NCI-H128 (cell line): Measurements from ENCODE around the gene DGCR2.
"Not testable (repeated sequence)": the region's sequence is repeated elsewhere in the genome, so short reads cannot be mapped to it uniquely, and the experiment has no call there.

Source experiments
- DNase-seq: peaks from one replicate; lab custom pipeline; 2025; ENCODE audit not compliant: unreplicated experiment; lab: John Stamatoyannopoulos, UW

The DGCR2 gene

DNA sequence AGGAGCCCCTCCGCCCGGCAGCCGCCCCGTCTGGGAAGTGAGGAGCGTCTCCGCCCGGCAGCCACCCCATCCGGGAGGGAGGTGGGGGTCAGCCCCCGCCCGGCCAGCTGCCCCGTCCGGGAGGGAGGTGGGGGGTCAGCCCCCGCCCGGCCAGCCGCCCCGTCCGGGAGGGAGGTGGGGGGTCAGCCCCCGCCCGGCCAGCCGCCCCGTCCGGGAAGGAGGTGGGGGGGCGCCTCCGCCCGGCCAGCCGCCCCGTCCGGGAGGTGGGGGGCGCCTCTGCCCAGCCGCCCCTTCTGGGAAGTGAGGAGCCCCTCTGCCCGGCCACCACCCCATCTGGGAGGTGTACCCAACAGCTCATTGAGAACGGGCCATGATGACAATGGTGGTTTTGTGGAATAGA is 37.6 kb downstream of the DGCR2 start:
- DNase-seq: not testable (repeated sequence)

- not testable (repeated sequence) for DNase-seq
These were observed 38.1 kb downstream of the DGCR2 start for GRCh38 chr22:19084126-19084525.

- no peak for DNase-seq
These were observed 39.4 kb downstream of the DGCR2 start for GRCh38 chr22:19082793-19083192.

GRCh38 chr22:19082101-19082500 is 40.1 kb downstream of the DGCR2 start:
- DNase-seq: no peak

GRCh38 chr22:19081351-19081750 is 40.9 kb downstream of the DGCR2 start:
- DNase-seq: no peak

- DNase-seq: no peak
These were observed 41.4 kb downstream of the DGCR2 start for GRCh38 chr22:19080853-19081252.

DNA sequence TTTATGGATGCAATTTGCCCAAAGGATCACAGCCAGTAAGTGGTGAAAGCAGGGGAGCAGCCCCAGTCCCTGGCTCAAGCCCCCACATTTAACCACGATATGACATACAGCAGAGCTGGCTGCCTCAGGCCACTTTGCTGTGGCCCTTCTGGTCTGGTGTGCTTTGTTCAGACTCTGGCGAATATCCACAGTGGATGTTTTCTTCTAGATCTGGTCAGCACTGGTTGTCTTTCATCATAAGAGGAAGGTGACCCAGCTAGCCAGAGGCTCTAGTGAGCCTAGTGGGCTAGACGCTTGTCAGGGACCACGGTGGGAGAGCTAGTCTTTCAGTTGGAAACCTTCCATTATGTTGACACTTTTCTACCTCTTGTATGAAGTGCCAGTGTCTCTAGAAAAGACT is 42.5 kb downstream of the DGCR2 start:
- no peak for DNase-seq

DNA sequence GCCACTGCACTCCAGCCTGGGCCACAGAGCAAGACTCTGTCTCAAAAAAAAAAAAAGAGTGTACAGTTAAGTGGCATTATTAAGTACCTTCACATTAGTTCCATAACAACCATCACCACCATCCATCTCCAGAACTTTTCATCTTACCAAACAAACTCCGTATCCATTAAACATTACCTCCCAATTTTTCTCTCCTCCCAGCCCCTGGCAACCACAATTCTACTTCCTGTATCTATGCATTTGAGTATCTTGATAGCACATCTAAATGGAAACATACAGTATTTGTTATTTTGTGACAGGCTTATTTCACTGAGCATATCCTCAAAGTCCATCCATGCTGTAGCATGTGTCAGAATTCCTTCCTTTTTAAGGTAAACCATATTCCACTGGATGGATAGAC is 46.8 kb downstream of the DGCR2 start:
- no peak for DNase-seq

- not testable (repeated sequence) for DNase-seq
These were observed 49.4 kb downstream of the DGCR2 start for GRCh38 chr22:19072853-19073252.

DNA sequence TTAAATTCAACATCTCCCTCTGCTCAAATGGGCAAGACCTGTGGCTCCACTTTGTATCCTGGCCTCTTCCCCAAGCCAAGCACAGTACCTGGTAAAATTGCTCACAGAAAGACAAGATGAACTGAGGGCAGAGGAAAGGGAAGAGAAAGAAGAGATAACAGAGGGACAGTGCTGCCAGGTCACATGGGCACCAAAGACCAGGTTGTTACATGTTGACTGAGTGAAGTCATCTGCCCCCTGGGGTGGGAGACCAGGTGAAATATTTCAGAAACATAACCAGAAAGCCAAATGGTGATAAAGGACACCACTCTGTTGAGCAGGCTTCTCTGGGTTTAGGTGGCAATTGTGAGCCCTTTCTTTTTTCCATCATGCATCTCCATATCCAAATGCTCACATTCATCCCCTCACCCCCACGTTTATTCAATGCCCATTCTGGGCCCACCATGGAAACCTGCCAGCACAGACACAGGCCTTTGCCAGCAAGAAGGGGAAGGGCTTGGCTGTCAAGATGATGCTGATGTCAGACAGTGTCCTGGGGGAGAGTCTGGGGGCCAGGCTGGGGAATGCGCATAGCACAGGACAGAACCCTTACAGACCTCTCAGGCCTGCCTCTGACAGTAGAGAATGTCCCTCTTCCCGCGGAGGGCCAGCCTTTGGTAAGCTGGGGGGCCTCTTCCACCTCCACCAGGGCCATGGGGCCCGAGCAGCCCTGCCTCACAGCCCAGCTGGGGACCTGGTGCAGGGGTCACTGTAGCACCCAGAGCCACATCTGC is 51.6 kb downstream of the DGCR2 start:
- no peak for DNase-seq

GRCh38 chr22:19069451-19069850 is 52.8 kb downstream of the DGCR2 start:
- no peak for DNase-seq

DNA sequence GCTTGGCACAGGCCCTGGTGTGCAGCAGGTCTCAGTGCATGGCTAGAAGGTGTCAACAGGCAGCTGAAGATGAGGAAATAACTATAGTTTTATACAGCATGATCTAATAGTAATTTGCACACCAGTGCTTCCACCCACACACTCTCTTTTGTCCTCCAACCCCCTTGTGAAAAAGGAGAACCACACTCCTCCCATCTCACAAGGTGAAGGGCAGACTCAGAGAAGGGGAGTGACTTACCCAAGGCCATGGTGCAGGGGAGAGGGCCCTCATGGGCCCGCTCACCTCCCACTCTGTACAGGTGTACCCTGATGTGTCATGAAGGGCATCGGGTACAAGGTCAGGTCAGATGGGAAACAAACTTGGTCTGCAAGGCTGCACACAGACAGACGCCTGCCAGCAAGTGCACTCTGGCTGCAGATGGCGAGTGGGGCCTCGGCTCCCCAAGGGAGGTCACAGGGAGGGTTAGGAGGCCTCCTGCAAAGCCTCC is 53.4 kb downstream of the DGCR2 start:
- DNase-seq: no peak

DNA sequence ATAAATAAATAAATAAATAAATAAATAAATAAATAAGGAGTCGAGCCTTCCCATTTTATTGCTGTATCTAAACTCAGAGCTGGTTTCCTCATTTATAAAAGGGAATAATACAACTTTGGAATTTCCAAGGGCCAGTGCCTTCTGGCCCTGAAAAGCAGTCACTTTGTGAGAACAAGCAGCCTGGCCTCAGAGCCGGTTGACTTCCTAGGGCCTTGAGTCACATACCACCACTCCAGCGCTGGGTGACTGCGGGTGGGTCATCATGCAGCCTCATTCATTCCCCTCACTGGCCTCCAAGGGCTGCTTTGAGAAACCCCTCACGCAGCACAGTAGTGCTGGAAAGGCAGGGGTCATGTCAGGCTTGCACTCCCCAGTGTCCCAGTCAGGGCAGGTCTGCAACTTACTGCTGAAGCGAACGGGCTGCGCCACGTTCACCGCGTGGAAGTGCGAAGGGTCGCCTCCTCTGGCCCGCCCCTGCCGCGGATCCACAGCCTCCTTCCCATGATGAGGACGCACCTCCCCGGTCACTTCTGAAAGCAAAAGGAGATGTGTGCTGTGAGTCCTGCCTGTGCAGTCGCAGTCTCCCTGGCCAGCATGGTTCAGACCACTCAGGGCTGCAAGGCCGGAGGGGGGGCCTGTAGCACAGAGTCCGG is 54.4 kb downstream of the DGCR2 start:
- DNase-seq: no peak

DNA sequence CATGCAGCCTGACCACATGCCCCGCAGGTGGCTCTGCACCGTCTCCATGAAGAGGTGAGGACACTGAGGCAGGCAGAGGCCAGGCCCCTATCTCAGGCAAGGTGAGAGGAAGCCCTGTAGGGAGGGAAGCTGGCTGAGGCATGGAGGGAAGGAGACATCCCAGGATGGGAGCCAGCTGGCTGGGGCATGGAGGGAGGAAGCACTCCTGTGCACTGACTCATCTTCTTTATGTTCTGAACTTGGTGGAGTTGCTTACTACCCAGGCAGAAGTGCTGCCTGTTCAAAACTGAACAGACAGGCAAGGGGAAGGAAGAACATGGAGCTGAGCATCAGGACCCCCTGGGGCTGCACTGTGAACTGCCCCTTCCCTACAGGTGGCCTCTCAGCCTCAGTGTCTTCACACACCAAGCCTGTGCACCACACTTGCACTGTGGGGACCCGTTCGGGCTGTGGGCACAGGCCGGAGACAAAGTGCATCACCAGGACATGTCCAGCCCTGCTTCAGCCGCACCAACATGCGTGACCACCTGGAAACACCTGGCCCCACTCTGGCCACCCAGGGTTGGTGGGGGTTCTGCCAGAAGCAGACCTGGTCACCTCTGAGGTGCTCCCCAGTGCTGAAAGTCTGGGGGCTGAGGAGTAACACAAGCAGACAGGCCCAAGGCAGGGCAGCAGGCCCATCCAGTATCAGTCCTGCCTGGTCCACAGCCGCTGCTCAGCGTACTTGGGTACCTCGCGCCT is 55.5 kb downstream of the DGCR2 start:
- no peak for DNase-seq

DNA sequence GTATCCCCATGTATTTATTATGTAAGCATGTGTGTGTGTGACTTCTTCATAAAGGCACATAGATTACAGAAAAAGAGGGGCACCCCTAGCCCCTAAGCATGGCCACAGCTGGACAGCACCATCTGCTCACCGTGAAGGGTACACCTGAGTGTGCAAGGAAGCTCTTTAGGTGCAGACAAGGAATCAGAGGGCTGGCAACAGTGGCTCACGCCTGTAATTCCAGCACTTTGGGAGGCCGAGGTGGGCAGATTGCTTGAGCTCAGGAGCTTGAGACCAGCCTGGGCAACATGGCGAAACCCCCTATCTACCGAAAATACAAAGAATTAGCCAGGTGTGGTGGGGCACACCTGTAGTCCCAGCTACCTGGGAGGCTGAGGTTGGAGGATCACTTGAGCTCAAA is 56.3 kb downstream of the DGCR2 start:
- DNase-seq: no peak

DNA sequence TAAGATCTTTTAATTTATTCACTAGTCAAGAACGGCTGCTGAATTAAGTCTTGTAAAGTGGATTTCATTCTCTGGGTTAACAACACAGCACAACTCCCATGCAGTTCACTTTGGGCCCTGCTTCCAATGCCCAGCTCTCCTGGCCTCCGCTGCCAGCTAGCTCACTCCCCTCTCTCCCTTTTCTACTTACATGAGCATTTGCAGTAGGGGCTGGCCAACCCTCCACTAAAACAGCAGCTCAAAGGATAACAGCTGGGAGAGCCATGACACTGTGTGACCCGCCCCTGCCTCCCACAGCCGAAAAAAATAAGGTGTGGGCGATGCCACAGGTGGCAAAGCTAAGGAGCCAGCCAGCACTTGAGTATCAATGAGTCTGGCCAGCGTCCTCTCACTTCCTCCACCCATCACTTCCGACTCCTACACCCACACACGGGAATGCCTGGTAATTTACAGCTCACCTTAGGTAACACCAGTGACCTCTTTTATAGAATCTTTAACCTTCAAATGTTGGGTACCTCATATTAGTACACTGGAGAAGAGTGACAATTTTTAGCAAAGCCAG is 56.8 kb downstream of the DGCR2 start:
- DNase-seq: no peak

DNA sequence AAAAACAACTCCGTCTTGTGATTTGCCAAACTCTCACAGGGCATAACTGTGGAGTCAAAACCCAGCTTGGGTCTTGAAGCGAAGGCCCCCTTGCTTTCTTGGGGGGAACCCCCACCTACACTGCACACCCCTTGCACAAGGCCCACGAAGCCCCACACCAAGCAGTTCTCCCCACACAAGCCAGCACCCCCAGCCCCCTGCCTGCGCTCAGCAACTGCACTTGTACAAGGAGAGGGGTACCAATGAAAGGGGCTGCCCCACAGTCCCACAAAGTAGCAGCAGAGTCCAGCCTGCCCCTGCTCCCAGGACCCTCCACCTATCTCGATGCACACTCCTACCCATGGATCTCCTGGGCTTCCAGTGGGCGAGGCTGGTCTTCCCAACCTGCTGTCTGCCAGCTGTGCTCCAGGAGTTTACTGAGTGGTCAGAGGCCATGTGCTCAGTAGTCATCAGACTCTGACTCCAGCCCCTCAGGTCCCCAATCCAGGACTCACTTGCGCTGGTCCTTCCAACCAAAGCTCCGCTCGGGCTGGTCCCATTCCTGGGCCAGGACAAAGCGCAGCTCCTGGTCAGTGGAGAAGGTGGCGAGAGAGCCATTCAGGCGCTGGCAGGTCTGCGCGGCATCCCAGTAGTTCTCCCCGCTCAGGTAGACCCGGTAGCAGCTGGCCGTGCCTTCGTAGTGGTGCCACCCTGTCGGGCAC is 57.7 kb downstream of the DGCR2 start:
- no peak for DNase-seq

DNA sequence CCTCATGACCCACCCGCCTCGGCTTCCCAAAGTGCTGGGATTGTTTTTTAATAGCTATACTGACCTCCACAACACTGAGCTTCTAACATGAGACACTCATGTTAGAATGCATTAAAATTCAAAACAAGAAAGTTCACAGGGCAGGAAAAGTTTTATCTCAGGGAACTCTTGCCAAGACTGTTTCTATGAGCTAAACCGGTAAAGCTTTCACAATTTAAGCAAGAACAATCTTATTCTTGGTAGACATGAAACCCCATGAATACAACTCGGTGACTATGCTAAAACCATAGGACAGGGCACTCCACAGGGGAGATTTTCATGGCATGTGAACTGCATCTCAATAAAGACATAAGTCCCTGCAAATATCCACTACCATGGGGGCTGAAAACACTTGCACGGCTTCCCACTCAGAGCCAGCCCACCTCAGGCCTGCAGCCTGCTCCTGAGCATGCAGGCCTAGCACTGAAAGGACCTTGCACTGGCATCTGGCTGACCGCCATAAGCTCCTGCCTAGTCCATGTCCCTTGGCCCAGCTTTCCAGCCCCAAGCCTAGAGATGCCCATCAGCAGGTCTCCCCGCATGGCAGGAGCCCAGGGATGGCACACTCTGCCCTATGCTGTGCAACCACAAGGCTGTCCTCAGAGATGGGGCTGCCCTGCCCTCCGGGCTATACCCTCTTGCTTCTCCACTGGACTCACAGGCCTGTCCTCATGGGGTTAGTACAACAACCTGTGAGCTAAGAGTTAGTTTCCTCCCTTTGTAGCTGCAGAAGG is 58.4 kb downstream of the DGCR2 start:
- no peak for DNase-seq

DNA sequence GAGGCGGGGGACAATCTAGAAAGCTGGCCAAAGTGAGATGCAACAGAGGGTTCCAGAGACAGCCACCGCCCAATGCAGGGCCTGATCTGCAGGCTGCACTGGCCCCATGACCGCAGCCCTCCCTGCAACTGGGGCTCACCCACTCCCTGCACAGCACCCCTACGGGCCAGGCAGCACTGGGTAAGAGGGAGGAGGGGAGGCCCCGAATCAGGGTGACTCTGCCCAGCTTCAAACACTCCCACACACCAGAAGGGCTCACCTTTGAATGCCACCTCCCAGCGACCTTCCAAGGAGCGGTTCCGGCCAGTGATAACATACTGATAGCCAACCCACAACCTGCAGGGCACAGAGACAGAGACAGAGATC is 59.3 kb downstream of the DGCR2 start:
- no peak for DNase-seq
